BLaER1 (cell line): ENCODE results near the gene LGR6.

Experiments
- H3K27ac ChIP-seq: shearing (Covaris generic); formaldehyde crosslinking; 2 replicates; pipeline ENCODE4 v1.8.1; 2022
- H3K27me3 ChIP-seq: shearing (Covaris generic); formaldehyde crosslinking; 2 replicates; pipeline ENCODE4 v1.8.1; 2022
- H3K36me3 ChIP-seq: shearing (Covaris generic); formaldehyde crosslinking; 2 replicates; pipeline ENCODE4 v1.8.1; 2022
- H3K4me1 ChIP-seq: shearing (Covaris generic); formaldehyde crosslinking; 2 replicates; pipeline ENCODE4 v1.8.1; 2022
- H3K4me2 ChIP-seq: shearing (Covaris generic); formaldehyde crosslinking; 2 replicates; pipeline ENCODE4 v1.8.1; 2022
- H3K4me3 ChIP-seq: shearing (Covaris generic); formaldehyde crosslinking; 2 replicates; pipeline ENCODE4 v1.8.1; 2022
- H3K9ac ChIP-seq: shearing (Covaris generic); formaldehyde crosslinking; 2 replicates; pipeline ENCODE4 v1.8.1; 2022
- H3K9me3 ChIP-seq: shearing (Covaris generic); formaldehyde crosslinking; 2 replicates; pipeline ENCODE4 v1.8.1; 2022
- H4K20me1 ChIP-seq: shearing (Covaris generic); formaldehyde crosslinking; 2 replicates; pipeline ENCODE4 v1.8.1; 2022
- Cebpa-rat ChIP-seq: shearing (Covaris generic); IDR thresholded peaks from 2 replicates; pipeline ENCODE4 v1.8.1; 2022

The LGR6 gene

GRCh38 chr1:202224453-202224852 is 30.9 kb downstream of the LGR6 start:
- peaks cover 84% of the 10 kb centered on the region for H3K4me1 ChIP-seq

GRCh38 chr1:202225131-202225530 is 31.5 kb downstream of the LGR6 start:
- Histone ChIP-seq H4K20me1 (no peaks in the 10 kb centered on the region), H3K27me3 (no peaks in the 10 kb centered on the region), H3K4me2 (peak overlapping the region; percentile 61), H3K27ac (peak overlapping the region; percentile 54; the same call in 1 of the 2 replicates), H3K9ac (peak overlapping the region; percentile 20; the same call in 1 of the 2 replicates), H3K4me1 (peaks cover 85% of the 10 kb centered on the region), H3K36me3 (peaks cover 32% of the 10 kb centered on the region), H3K4me3 (no peak overlapping the region), H3K9me3 (no peaks in the 10 kb centered on the region)
- TF ChIP-seq Cebpa-rat: no peak

More at GRCh38 chr1:202224453-202224852, 30.9 kb downstream of the LGR6 start:
- H3K27me3 ChIP-seq: no peaks in the 10 kb centered on the region
- H3K36me3 ChIP-seq: peaks cover 26% of the 10 kb centered on the region
- no peaks in the 10 kb centered on the region for H4K20me1 ChIP-seq
- H3K9ac ChIP-seq: 0 out of 2 replicates have a peak overlapping the region, but pooled peaks have one; percentile 20
- peak overlapping the region; percentile 54 for H3K27ac ChIP-seq
- no peak for TF ChIP-seq Cebpa-rat
- no peak overlapping the region for H3K4me3 ChIP-seq
- H3K9me3 ChIP-seq: no peaks in the 10 kb centered on the region
- peak overlapping the region; percentile 61 for H3K4me2 ChIP-seq

GRCh38 chr1:202227053-202227672 is 33.6 kb downstream of the LGR6 start:
- no peak overlapping the region for H3K9ac ChIP-seq
- no peaks in the 10 kb centered on the region for H4K20me1 ChIP-seq
- H3K36me3 ChIP-seq: peaks cover 52% of the 10 kb centered on the region
- peak overlapping the region; percentile 27 for H3K4me2 ChIP-seq
- H3K4me1 ChIP-seq: peaks cover 68% of the 10 kb centered on the region
- H3K27ac ChIP-seq: no peak overlapping the region
- TF ChIP-seq Cebpa-rat: no peak
- H3K9me3 ChIP-seq: no peaks in the 10 kb centered on the region
- no peaks in the 10 kb centered on the region for H3K27me3 ChIP-seq
- H3K4me3 ChIP-seq: no peak overlapping the region

DNA sequence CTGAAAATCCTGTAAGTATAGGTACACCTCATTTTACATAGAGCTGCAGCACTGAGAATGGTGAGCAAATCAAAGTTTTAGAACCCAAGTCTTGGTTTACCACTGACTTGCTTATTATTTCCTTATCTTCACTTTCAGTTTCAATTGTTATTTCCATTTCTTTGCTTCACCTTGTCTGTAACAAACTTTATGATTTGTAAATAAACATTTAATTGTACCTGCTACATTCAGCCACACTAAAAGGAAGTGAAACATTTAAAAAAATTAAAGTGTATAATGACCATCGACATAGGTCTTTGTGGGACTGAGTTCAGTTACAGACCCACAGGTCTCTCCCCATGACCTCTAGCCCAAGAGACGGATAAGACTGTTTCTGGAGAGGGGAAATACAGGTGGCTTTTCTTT is 34.4 kb downstream of the LGR6 start:
- Histone ChIP-seq H3K9ac (no peak overlapping the region), H3K27ac (no peak overlapping the region), H3K36me3 (peaks cover 55% of the 10 kb centered on the region), H4K20me1 (no peaks in the 10 kb centered on the region), H3K27me3 (no peaks in the 10 kb centered on the region), H3K9me3 (no peaks in the 10 kb centered on the region), H3K4me3 (no peak overlapping the region), H3K4me2 (peak overlapping the region; percentile 27), H3K4me1 (peaks cover 59% of the 10 kb centered on the region)
- TF ChIP-seq Cebpa-rat: no peak

DNA sequence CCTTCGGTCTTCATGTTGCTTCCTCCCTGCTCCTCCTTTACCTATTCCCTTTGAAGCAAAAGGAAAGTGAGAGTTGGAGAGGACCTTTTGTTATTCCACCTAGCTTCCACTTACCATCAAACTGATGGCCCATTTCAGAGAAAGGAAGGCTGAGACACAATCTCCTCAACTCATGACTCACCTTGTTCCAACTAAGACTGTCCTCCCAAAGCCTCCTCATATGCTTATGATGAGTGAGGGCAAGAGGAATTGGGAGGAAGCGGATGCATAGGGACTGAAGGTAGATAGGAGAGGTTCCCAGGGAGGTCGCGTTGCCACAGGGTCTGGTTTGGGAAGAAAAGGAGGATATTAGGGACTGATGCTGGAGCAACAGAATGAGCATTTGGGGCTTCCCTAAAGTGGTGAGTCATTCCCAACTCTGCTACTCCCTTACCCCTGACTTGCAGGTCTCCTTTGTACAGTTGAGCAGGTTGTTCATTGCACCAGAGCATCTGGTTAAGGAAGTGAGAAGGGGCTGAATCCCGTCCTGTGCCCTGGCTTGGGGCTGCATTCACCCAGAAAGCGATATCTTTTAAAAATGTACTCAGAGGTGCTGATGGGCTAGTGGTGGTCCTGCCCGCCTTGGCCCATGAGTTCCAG is 35.0 kb downstream of the LGR6 start:
- no peak for TF ChIP-seq Cebpa-rat
- Histone ChIP-seq H3K9ac (no peak overlapping the region), H4K20me1 (no peaks in the 10 kb centered on the region), H3K4me3 (no peak overlapping the region), H3K4me1 (peaks cover 53% of the 10 kb centered on the region), H3K27me3 (no peaks in the 10 kb centered on the region), H3K4me2 (peak overlapping the region; percentile 27), H3K9me3 (no peaks in the 10 kb centered on the region), H3K36me3 (peaks cover 55% of the 10 kb centered on the region), H3K27ac (peak overlapping the region; percentile 5; the same call in 1 of the 2 replicates)

- H3K9ac ChIP-seq: no peak overlapping the region
- no peaks in the 10 kb centered on the region for H4K20me1 ChIP-seq
- H3K27ac ChIP-seq: peak overlapping the region; percentile 5; the same call in 1 of the 2 replicates
- H3K9me3 ChIP-seq: no peaks in the 10 kb centered on the region
- peaks cover 55% of the 10 kb centered on the region for H3K36me3 ChIP-seq
- no peak overlapping the region; the same call in 1 of the 2 replicates for H3K4me2 ChIP-seq
- no peak overlapping the region for H3K4me3 ChIP-seq
- H3K4me1 ChIP-seq: peaks cover 52% of the 10 kb centered on the region
- H3K27me3 ChIP-seq: no peaks in the 10 kb centered on the region
- TF ChIP-seq Cebpa-rat: no peak
These were observed 35.8 kb downstream of the LGR6 start for GRCh38 chr1:202229376-202229775.

- no peak overlapping the region for H3K4me2 ChIP-seq
- 0 out of 2 replicates have a peak overlapping the region, but pooled peaks have one; percentile 44 for H3K27ac ChIP-seq
- peaks cover 55% of the 10 kb centered on the region for H3K36me3 ChIP-seq
- TF ChIP-seq Cebpa-rat: no peak
- H3K27me3 ChIP-seq: no peaks in the 10 kb centered on the region
- H3K4me1 ChIP-seq: peaks cover 52% of the 10 kb centered on the region
- H4K20me1 ChIP-seq: no peaks in the 10 kb centered on the region
- no peak overlapping the region for H3K9ac ChIP-seq
- H3K9me3 ChIP-seq: no peaks in the 10 kb centered on the region
- no peak overlapping the region for H3K4me3 ChIP-seq
These were observed 36.7 kb downstream of the LGR6 start for GRCh38 chr1:202230061-202230938.

GRCh38 chr1:202230939-202231645 is 37.5 kb downstream of the LGR6 start:
- Histone ChIP-seq H3K4me1 (peaks cover 53% of the 10 kb centered on the region), H3K9ac (no peak overlapping the region), H3K27ac (no peak overlapping the region), H3K27me3 (no peaks in the 10 kb centered on the region), H3K9me3 (no peaks in the 10 kb centered on the region), H4K20me1 (no peaks in the 10 kb centered on the region), H3K4me3 (no peak overlapping the region), H3K4me2 (no peak overlapping the region), H3K36me3 (peaks cover 55% of the 10 kb centered on the region)
- TF ChIP-seq Cebpa-rat: no peak

GRCh38 chr1:202233171-202233570 is 39.6 kb downstream of the LGR6 start:
- Histone ChIP-seq H4K20me1 (no peaks in the 10 kb centered on the region), H3K9ac (no peak overlapping the region), H3K27me3 (no peaks in the 10 kb centered on the region), H3K4me2 (no peak overlapping the region), H3K4me1 (peaks cover 56% of the 10 kb centered on the region), H3K9me3 (no peaks in the 10 kb centered on the region), H3K4me3 (no peak overlapping the region), H3K27ac (no peak overlapping the region), H3K36me3 (peaks cover 41% of the 10 kb centered on the region)
- no peak for TF ChIP-seq Cebpa-rat
